HFF-Myc (cell line): ENCODE results near the gene LRRC4C.

Experiments used
- DNase-seq: peaks from one replicate; pipeline ENCODE4 v3.0.0-alpha.2; 2011; ENCODE audit warnings: low read depth; ENCODE audit errors: extremely low read depth
- H3K4me3 ChIP-seq: replicated peaks from 2 replicates; pipeline ENCODE4 v1.5.1; 2011; ENCODE audit warnings: low read depth, mild to moderate bottlenecking, control low read depth, low read length
- CTCF ChIP-seq: IDR thresholded peaks from 2 replicates; pipeline ENCODE4 v1.5.1; 2012; ENCODE audit warnings: mild to moderate bottlenecking, low read depth, low read length, control low read depth; ENCODE audit errors: missing control alignments

Gene LRRC4C

GRCh38 chr11:40642284-40642683 lies 817.2 kb downstream of the LRRC4C start:
- no peak for TF ChIP-seq CTCF
- no peak overlapping the region for H3K4me3 ChIP-seq
- no peak for DNase-seq

GRCh38 chr11:40619654-40620053 lies 839.8 kb downstream of the LRRC4C start:
- DNase-seq: no peak
- TF ChIP-seq CTCF: no peak
- H3K4me3 ChIP-seq: no peak overlapping the region

- H3K4me3 ChIP-seq: no peak overlapping the region
- no peak for DNase-seq
- TF ChIP-seq CTCF: no peak
Measured at GRCh38 chr11:40606800-40607199, 852.7 kb downstream of the LRRC4C start.

- TF ChIP-seq CTCF: no peak
- no peak for DNase-seq
- no peak overlapping the region for H3K4me3 ChIP-seq
Measured at GRCh38 chr11:40602866-40603552, 856.4 kb downstream of the LRRC4C start.

GRCh38 chr11:40597546-40598113 lies 861.8 kb downstream of the LRRC4C start:
- no peak overlapping the region for H3K4me3 ChIP-seq
- no peak for TF ChIP-seq CTCF
- no peak for DNase-seq

GRCh38 chr11:40573254-40573891 lies 886.1 kb downstream of the LRRC4C start:
- no peak for TF ChIP-seq CTCF
- DNase-seq: no peak
- no peak overlapping the region for H3K4me3 ChIP-seq
